Measurements from ENCODE around the gene TVP23C.
A peak's percentile ranks its signal among the peaks of the same experiment; 100 is the strongest.
"Not testable (repeated sequence)": the region's sequence is repeated elsewhere in the genome, so short reads cannot be mapped to it uniquely, and the experiment has no call there.

TVP23C gene

DNA sequence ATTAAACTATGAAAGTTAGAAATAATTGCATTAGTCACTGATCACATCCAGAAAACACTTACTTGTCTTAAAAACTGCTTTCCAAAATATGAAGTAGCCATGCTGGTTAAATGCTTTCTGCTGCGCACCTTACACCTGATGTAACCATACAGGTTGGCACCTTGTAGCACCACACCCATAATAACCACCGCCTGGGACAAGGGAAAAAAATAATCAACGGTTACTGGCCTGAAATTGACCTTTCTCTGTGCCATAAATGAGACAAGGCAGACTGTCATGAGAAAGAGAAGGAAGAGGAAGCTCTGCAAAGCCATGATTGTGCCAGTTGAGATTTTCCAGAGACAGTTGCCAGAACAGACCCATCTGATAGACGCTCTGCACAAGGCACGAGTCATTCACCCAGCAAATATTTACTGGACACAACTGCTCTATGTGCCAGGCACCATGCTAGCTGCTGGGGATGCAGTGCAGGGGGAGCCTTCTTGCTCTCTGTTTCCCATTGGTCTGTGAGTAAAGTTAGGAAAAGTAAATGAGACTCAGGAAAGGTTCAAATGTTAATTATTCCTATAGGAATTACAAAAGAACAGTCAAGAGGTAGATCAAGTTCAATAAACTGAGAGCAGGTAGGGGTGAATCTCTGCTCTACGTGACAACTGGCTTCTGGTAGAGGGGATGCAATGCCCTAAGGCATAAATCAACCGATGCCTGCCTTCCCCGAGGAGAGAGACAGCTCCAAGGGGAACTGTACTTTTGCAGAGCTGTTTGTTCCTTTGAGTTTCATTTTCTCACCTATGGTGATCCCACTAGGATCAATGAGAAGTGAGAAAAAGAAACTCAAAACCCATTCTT is 22.7 kb downstream of the TVP23C start:
- peak in 4 of 42 donors; percentile 11 to 44 (median 26) for DNase-seq
- intact Hi-C loops (cut with DNase I): not testable (repeated sequence)

DNA sequence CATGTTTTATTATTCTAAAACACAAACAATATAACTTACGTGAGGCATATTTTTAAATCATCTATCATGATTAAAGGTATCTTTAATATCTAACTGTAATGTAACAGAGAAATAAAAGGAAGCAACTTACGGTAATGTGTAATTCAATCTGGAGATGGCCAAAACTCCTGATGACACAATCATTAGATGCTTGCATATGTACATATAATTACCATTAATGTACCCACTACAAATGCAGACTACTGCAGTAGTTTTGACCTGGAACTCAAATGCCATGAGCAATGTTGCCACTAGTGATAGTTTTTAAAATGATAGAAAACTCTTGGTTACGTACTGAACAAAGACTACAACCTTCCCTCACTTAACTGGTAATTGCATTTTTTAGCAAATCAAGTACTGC is 30.2 kb downstream of the TVP23C start:
- DNase-seq; intact Hi-C loops (cut with DNase I): not testable (repeated sequence)

DNA sequence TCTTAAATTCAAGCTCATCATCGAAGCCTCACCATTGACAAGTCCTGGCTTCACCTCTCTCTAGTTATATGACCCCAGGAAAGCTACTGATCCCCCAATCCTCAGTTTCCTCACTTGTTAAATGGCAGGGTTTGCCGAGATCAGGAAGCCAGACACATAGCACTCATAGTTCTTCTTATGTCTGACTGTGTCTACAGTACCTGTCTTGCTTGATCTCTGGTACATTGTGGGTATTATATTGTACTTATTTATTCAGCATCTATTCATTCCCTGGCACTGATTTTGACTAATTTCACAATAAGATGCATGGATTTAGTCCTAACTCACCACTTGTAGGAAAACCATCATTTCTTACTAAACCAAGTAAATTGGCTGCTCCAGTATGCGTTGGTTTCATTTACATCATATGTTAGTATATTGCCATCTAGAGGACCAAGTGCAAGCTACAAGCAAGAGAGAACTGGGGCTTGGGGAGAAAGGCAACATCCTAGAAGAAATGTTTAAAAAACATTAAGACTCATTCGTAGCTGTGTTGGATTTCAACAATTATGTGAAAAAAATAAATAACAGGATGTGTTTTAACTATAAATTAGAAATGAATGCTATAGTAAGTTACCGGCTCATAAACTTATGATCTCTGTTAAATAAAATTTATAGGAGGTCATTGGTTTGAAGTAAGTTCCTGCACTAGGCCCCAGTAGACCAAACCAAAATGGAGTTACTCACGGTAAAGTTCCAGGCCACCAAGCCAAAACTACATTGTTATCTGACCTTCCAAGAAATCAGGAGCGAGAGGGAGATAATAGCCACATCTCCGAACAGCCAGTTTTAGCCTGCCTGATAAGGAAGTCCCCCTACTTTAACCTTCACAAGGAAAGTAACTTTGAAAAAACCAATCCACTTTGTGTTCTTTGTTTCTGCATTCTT is 36.7 kb downstream of the TVP23C start:
- DNase-seq: peak in 13 of 42 donors; percentile 27 to 79 (median 63)
- intact Hi-C loops (cut with DNase I): not testable (repeated sequence)

DNA sequence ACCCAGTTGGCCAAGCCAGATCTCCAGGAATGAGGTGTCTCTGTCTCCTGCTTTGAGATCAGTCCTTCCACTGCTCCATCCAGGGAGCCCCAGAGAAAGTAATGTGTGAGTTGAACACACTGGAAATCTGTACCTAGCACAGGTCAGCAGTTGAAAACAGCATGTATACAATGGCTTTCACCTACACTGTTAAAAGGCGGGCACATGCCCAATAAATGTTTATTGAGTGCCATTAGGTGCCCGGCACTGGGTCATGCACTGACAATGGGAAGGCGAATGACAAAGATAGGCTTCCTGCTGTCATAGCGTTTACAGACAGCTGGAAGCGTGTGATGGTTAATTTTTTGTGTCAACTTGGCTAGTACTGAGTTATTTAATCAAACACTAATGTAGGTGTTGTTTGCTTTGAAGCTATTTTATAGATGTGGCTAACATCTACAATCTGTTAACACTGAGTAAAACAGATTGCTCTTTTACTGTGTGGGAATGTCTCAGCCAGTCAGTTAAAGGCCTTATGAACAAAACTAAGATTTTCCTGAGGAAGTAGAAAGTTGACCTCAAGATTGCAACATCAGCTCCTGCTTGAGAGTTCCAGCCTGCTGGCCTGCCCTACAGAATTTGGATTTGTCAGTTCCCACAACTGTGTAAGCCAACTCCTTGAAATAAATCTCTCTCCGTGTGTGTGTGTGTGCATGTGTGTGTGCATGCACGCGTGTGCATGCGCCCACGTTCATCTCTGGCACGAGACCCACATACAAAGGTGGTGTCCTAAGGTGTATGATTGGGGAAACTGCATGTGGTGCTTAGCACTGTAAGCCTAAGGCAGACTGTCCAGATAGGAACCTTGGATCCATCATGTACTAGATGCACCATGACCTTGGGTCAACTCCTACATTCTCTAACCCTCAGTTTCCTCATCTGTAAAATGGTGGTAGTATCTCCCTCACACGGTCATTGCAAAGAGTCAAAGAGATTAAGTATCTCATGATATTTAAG is 38.0 kb downstream of the TVP23C start:
- DNase-seq; intact Hi-C loops (cut with DNase I): not testable (repeated sequence)

DNA sequence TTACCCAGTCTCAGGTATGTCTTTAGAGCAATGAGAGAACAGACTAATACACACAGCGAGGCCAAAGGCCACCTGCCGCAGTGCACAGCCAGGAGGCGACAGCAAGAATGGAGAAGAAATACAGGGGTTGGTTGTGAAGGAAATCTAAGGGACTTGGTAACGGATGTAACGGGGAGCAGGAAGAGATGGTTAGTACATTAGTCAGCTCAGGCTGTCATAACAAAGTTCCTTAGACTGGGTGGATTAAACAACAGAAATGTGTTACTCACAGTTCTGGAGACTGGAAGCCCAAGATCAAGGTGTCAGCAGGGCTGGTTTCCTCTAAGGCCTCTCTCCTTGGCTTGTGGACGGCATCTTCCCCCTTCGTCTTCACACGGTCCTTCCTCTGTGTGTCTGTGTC is 47.1 kb downstream of the TVP23C start:
- intact Hi-C loops (cut with DNase I): no loop called here
- no peak for DNase-seq

DNA sequence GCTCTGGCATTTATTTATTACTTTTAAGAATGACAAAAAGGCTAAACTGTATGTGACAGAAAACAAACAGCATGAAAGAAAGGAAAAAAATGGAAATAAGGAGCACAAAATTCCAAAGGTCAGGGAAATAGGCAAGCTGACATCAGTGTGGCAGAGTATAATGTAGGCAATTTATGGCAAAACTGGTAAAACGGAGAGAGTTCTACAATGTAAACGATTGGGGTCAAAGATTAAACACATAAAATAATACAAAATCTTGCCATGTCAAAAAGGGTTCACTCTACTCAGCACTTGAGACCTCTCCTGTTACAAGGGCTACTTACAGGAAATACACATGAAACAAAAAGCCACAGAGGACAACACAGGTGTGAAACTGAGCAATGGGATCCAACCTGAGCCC is 48.8 kb downstream of the TVP23C start:
- intact Hi-C loops (cut with DNase I): no loop called here
- DNase-seq: no peak

DNA sequence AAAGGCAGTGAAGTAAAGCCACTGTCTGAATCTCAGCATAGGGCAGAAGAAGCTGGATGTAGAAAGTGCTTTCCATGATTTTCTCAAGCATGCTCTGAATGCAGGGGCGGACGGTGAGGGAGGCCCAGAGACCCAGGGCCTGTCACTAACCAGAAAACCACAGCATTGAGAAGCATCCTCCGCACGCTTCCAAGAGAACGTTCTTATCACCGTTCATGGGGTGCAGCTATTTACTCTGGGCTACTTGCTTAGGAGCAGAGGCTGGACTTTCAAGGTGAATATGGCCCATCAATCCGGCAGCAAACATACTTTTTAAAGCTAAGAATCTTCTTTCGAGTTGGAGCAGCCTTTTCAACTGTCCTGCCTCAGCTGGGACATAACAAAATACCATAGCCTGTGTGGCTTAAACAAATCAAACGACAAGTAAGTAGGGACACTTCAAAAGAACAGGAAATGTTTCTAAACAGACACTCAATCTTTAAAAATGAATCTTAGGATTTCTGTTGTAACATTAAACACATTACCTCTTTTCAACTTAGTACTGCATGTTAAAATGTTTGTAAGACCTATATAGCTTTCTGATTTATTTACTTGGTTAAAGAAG is 49.3 kb downstream of the TVP23C start:
- DNase-seq: no peak
- intact Hi-C loops (cut with DNase I): no loop called here

DNA sequence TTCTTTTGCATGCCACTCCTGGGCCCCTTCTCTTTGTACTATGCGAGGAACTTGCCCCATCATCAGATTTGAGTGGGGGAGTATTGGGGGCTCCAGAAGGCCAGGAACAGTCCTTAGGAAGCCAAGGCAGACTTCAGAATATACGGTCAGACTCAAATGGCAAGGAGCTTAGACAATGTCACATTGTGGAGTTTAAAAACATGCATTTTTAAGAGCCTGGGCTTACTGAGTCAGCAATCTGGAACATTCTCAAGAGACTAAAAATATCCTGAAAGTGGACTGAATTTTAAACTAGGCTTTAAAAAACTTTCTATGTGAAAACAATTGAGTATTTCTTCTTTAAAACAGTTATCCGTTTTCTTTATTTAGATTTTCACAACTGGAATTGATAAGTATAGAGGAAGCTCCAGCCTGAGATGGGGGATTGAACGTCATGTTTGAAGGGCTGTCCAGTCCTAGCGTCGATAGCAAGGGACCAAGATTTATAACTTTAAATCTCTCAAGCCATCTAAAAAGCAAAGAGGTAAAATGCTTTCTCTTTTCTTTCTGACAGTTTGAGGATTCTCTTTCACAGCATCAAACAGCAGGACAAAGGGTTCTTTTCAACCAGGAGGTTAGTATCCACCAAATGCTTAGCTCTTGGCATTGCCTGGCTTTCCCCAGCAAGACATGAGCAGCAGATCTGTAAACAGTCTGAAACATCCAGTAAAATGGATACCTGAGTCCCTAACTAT is 50.1 kb downstream of the TVP23C start:
- peak in 14 of 42 donors; percentile 14 to 70 (median 50) for DNase-seq
- intact Hi-C loops (cut with DNase I): no loop called here

DNA sequence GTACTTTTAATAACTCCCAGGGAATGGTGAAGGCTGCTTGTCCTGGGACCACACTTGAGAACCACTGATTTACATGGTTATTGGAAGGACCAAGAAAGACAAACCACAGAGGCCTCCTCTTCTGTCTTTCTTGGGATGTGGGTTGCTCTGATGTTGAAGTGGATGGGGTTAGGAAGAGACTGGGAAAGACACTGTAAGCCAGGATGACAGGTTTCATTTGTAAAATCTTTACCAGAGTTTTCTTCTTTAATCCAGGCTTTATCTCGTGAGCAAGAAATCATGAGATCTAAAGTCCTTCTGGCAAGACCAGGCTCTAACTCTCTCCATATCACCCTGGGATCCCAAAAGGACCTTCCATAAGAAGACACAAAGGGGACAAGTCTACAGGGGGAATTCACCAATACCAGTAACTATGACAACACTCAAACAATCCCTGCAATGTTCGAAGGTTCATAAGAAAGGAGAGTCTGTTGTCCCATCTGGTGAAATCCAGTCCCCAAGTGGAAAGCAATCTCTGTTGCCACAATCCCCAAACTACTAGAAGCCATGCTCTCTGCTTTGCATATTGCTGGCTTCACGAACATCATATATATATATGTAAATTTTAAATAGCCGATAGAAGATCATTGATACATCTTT is 51.1 kb downstream of the TVP23C start:
- no peak for DNase-seq
- intact Hi-C loops (cut with DNase I): no loop called here

DNA sequence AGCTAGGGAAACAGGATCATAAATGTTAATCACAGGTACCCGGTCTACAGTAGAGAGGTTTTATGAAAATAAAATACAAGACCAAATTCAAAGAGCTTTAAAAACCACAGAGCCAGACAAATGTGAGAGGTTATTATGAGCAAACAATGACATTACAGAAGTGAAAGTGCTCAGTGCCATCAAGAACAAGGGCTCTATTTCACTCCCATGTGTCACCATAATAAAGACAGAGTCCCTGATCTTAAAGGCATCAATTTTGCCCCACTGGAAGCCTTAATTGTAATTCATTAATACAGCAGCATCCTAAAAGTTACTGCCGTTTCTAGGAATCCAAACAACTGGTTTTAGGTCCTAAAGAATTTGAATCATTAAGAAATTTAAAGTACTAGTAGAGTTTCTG is 52.1 kb downstream of the TVP23C start:
- intact Hi-C loops (cut with DNase I): no loop called here
- no peak for DNase-seq

DNA sequence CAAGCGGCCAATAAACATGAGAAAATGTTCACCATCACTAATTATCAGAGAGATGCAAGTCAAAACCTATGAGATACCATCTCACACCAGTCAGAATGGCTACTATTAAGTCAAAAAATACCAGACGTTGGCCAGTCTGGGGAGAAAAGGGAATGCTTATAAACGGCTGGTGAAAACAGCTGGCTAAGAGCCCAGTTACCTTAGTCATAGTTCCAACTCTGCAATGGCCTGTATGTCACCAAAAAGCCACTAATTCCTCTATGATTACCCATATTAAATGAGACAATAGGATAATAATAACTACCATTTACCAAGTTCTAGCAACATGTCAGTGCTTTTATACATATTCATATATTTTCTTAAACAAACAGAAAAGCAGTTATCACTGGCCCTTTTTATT is 52.9 kb downstream of the TVP23C start:
- no peak for DNase-seq
- intact Hi-C loops (cut with DNase I): no loop called here

DNA sequence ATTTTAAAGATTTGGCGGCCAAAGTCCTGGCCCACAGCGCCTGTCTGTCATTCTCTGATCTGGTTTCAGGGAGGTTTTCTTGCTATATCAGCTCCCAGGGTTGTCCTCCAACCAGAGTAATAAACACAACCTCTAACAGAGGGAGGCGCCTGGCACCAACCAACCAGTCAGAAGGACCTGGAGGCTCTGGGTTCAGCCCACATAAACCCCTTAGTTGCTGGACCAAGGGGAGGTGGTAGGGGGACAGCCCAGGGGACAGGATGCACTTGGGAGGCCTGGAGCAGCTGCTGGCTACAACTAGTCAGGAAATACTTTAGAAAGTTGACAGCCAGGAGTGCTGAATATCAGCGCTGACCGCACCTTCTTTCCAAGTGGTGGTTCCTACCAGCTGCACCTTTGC is 54.2 kb downstream of the TVP23C start:
- no peak for DNase-seq
- intact Hi-C loops (cut with DNase I): no loop called here

DNA sequence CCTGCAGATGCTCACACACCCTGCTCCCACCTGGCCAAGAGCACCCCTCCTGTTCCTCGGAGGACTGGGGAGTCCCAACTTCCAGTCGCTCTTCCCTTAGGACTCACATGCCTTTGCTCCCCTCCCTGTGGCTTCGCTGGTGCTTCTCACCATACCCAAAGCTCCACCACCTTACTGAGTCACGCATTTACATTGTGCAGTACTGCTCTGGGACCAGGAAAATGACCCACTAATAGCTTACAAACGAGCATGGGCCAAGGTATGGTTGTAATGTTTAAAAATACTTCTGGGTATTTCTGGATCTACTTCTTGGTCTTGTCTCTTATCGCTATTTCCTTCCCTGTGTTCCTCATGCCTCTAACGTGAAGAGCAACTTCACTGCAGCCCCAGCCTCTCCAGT is 54.8 kb downstream of the TVP23C start:
- intact Hi-C loops (cut with DNase I): no loop called here
- DNase-seq: no peak

DNA sequence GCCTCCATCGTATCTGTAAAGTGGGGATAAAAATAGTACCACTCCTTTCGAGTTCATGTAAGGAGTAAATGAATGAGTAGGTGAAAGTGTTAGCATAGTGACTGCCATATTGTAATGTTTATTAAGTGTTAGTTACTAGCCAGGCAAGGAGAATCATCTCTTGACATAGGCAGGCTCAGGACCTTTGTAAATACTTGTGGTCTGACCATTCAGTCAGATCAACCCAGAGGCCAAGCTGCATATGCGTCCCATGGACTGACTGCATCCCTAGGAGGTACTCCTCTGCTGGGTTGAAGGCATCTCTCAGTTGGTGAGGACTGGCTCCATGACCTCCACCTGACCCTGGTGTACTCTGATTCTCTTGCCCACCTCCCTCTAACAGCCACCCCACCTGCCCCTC is 55.4 kb downstream of the TVP23C start:
- DNase-seq: peak in 1 of 42 donors; percentile 25
- intact Hi-C loops (cut with DNase I): no loop called here

DNA sequence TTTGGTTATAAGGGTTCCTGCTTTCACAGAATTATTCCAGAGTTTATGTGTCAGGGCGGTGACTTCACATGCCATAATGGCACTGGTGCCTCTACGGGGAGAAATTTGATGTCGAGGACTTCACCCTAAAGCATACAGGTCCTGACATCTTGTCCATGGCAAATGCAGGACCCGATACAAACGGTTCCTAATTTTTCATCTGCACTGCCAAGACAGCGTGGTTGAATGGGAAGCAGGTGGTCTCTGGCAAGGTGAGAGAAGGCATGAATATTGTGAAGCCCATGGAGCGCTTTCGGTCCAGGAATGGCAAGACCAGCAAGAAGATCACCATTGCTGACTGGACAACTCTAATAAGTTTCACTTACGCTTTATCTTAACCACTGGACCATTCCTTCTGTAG is 56.3 kb downstream of the TVP23C start:
- intact Hi-C loops (cut with DNase I): no loop called here
- peak in 1 of 42 donors; percentile 8 for DNase-seq

DNA sequence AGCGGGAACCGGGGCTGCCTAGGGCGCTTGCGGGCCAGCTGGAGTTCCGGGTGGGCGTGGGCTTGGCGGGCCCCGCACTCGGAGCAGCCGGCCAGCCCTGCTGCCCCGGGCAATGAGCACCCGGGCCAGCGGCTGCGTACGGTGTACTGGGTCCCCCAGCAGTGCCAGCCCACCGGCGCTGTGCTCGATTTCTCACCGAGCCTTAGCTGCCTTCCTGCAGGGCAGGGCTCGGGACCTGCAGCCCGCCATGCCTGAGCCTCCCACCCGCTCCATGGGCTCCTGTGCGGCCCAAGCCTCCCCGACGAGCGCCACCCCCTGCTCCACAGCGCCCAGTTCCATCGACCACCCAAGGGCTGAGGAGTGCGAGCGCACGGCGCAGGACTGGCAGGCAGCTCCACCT is 57.6 kb downstream of the TVP23C start:
- intact Hi-C loops (cut with DNase I); DNase-seq: not testable (repeated sequence)

DNA sequence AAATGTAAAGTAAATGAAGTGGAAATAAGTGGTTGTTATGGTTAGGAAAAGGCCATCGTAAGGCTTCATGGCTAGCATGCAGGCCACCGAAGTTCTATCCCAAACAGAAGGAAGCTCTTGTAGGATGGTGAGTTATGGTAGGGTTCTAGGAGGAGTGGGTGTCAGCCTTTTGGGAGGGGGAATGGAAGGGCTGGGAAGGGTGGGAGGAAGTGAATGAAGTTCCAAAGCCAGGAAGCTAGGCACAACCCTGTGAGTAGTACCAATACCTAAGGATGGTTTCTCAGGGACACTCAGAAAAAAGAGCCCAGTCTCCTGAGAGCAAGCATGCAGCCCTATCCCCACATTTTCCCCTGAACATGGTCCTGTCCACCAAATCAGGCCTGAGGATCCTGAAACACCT is 59.6 kb downstream of the TVP23C start:
- intact Hi-C loops (cut with DNase I): loop anchor here (2.0 to 5.0 kb wide), 2 partner anchors 46 to 243 kb away; no protein-coding TSS in a partner anchor
- DNase-seq: no peak

All from head of caudate nucleus (tissue), 42 donors.